OCI-LY1 (cell line): Measurements from ENCODE around the gene SELPLG.
A peak's percentile ranks its signal among the peaks of the same experiment; 100 is the strongest.

Source experiments
- H2AFZ ChIP-seq: fragments of 200-600 bp; sonication (generic), shearing (Covaris generic); 2 replicates; pipeline ENCODE4 v1.6.0; 2014; ENCODE audit warnings: antibody characterized with exemption, mild to moderate bottlenecking, low read length
- H3F3A ChIP-seq: fragments of 200-600 bp; sonication (generic), shearing (Covaris generic); 2 replicates; pipeline ENCODE4 v1.6.0; 2014; ENCODE audit warnings: mild to moderate bottlenecking, antibody characterized with exemption, low read length, moderate library complexity; ENCODE audit not compliant: insufficient read depth
- H3K27ac ChIP-seq: fragments of 200-600 bp; sonication (generic); 2 replicates; pipeline ENCODE4 v1.5.1; 2014; ENCODE audit warnings: low read length, mixed run types, mild to moderate bottlenecking, low read depth; ENCODE audit not compliant: poor library complexity, severe bottlenecking
- H3K27me3 ChIP-seq: fragments of 200-600 bp; sonication (generic); 2 replicates; pipeline ENCODE4 v1.6.0; 2014; ENCODE audit warnings: antibody characterized with exemption, mild to moderate bottlenecking, low read length, moderate library complexity; ENCODE audit not compliant: insufficient read depth
- H3K36me3 ChIP-seq: fragments of 200-600 bp; sonication (generic); 2 replicates; pipeline ENCODE4 v1.6.1; 2014; ENCODE audit warnings: mild to moderate bottlenecking, antibody characterized with exemption, low read length, moderate library complexity, mixed read lengths; ENCODE audit not compliant: insufficient read depth
- H3K4me1 ChIP-seq: fragments of 200-600 bp; sonication (generic); 2 replicates; pipeline ENCODE4 v1.5.1; 2014; ENCODE audit warnings: mild to moderate bottlenecking, low read length, moderate library complexity; ENCODE audit not compliant: insufficient read depth, severe bottlenecking
- H3K4me2 ChIP-seq: fragments of 200-600 bp; sonication (generic), shearing (Covaris generic); 2 replicates; pipeline ENCODE4 v1.6.1; 2014; ENCODE audit warnings: low read length
- H3K4me3 ChIP-seq: fragments of 200-600 bp; sonication (generic); 2 replicates; pipeline ENCODE4 v1.5.1; 2014; ENCODE audit warnings: low read length, low read depth, mild to moderate bottlenecking, mixed read lengths; ENCODE audit not compliant: poor library complexity, severe bottlenecking
- H3K79me2 ChIP-seq: fragments of 200-600 bp; shearing (Covaris generic); 2 replicates; pipeline ENCODE4 v1.6.1; 2016; ENCODE audit warnings: mixed run types, low read length, mixed read lengths; ENCODE audit not compliant: insufficient read depth
- H3K9ac ChIP-seq: fragments of 200-600 bp; sonication (generic), shearing (Covaris generic); 2 replicates; pipeline ENCODE4 v1.6.1; 2014; ENCODE audit warnings: mild to moderate bottlenecking, low read length, mixed read lengths
- H3K9me2 ChIP-seq: fragments of 200-600 bp; sonication (generic), shearing (Covaris generic); 2 replicates; pipeline ENCODE4 v1.6.1; 2014; ENCODE audit warnings: low read depth, mild to moderate bottlenecking, low read length, mixed read lengths
- H3K9me3 ChIP-seq: fragments of 200-600 bp; shearing (Covaris generic); 2 replicates; pipeline ENCODE4 v1.6.1; 2014; ENCODE audit warnings: low read length, mixed read lengths
- H4K20me1 ChIP-seq: fragments of 200-600 bp; sonication (generic), shearing (Covaris generic); 2 replicates; pipeline ENCODE4 v1.6.0; 2016; ENCODE audit warnings: mild to moderate bottlenecking, low read length; ENCODE audit not compliant: insufficient read depth
- EZH2 ChIP-seq: fragments of 200-600 bp; sonication (generic), shearing (Covaris generic); IDR thresholded peaks from 2 replicates; pipeline ENCODE4 v1.8.0; 2017; ENCODE audit warnings: borderline replicate concordance, mixed run types, mild to moderate bottlenecking, antibody characterized with exemption, low read length, moderate library complexity, mixed read lengths
- TF ChIP-seq, protein P1 (sequence below): fragments of 200-600 bp; sonication (generic), shearing (Covaris generic); IDR thresholded peaks from 2 replicates; pipeline ENCODE4 v1.5.1; 2017; ENCODE audit warnings: mild to moderate bottlenecking, antibody characterized with exemption, low read length, moderate library complexity, mixed read lengths

SELPLG gene

DNA sequence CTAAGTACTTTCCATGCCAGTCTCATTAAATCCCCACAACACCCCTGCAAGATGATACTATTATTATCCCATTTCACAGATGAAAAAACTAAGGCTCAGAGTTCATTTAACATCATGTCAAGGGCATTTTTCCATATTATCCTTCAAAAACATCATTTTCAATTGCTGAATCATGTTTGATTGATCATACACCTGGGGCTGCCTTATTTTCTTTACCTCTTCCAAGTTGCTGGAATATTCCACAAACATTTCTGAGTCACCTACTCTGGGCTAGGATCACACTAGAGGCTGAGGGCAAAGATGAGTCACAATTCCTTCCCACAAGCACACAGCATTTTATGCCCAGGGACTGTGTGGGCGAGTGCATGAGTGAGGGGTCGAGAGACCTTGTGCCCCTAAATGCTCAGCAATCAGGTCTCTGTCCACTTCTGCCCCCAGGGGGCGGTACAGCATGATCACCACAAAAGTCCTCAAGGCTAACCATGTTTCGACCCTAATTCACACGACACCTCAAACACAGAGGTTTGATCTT lies 21.7 kb downstream of the SELPLG start:
- H3K9ac ChIP-seq: no peak overlapping the region
- no peak overlapping the region for H2AFZ ChIP-seq
- no peaks in the 10 kb centered on the region for H3K27me3 ChIP-seq
- no peaks in the 10 kb centered on the region for H3K79me2 ChIP-seq
- no peaks in the 10 kb centered on the region for H3F3A ChIP-seq
- no peak for TF ChIP-seq EZH2
- TF ChIP-seq, protein P1, sequence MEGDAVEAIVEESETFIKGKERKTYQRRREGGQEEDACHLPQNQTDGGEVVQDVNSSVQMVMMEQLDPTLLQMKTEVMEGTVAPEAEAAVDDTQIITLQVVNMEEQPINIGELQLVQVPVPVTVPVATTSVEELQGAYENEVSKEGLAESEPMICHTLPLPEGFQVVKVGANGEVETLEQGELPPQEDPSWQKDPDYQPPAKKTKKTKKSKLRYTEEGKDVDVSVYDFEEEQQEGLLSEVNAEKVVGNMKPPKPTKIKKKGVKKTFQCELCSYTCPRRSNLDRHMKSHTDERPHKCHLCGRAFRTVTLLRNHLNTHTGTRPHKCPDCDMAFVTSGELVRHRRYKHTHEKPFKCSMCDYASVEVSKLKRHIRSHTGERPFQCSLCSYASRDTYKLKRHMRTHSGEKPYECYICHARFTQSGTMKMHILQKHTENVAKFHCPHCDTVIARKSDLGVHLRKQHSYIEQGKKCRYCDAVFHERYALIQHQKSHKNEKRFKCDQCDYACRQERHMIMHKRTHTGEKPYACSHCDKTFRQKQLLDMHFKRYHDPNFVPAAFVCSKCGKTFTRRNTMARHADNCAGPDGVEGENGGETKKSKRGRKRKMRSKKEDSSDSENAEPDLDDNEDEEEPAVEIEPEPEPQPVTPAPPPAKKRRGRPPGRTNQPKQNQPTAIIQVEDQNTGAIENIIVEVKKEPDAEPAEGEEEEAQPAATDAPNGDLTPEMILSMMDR: peak; percentile 51
- peaks cover 4% of the 10 kb centered on the region for H3K4me1 ChIP-seq
- H3K9me2 ChIP-seq: no peaks in the 10 kb centered on the region
- no peaks in the 10 kb centered on the region for H4K20me1 ChIP-seq
- no peak overlapping the region for H3K4me2 ChIP-seq
- peaks cover 4% of the 10 kb centered on the region; the same call in 1 of the 2 replicates for H3K9me3 ChIP-seq
- H3K4me3 ChIP-seq: no peak overlapping the region
- H3K27ac ChIP-seq: no peak overlapping the region
- no peaks in the 10 kb centered on the region; the same call in 1 of the 2 replicates for H3K36me3 ChIP-seq

DNA sequence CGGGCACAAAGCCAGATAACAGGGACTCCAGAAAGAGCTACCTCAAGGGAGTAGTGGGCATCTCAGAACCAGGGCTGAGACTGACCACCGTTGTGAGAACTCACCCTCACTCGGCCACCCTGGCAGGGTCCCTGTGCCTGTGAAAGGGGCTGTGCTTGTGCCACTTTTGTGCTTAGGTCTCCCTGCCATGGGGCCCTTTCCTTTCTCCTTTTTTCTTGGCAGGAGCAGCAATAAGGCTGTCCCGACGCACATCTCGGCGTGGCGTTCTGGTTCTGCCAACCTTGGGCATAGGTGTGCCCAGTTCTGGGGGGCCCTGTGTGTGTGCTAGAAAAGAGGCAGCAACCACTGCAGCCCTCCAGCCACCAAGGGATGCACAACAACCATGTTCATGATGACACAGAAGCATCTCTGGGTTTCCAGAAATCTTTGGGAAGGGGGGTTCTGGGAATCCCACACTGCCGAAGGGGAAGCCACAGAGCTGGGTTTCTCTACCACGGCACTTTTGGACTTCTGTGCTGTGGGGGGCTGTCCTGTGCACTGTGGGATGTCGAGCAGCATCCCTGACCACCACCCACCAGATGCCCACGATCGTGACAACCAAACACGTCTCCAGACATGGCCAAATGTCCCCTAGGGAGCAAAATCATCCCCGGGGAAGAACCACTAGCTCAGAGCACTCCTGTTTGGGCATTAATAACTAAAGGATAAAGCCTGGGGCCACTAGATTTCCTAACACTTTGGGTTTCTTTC lies 22.7 kb downstream of the SELPLG start:
- Histone ChIP-seq H3K4me1 (no peaks in the 10 kb centered on the region), H3K9ac (no peak overlapping the region), H2AFZ (no peak overlapping the region), H3K9me2 (no peaks in the 10 kb centered on the region), H3K79me2 (no peaks in the 10 kb centered on the region), H4K20me1 (no peaks in the 10 kb centered on the region), H3K27ac (no peak overlapping the region), H3K4me3 (no peak overlapping the region), H3K4me2 (no peak overlapping the region), H3F3A (no peaks in the 10 kb centered on the region), H3K9me3 (peaks cover 4% of the 10 kb centered on the region; the same call in 1 of the 2 replicates), H3K27me3 (no peaks in the 10 kb centered on the region), H3K36me3 (no peaks in the 10 kb centered on the region; the same call in 1 of the 2 replicates)
- TF ChIP-seq, protein P1: no peak
- no peak for TF ChIP-seq EZH2

DNA sequence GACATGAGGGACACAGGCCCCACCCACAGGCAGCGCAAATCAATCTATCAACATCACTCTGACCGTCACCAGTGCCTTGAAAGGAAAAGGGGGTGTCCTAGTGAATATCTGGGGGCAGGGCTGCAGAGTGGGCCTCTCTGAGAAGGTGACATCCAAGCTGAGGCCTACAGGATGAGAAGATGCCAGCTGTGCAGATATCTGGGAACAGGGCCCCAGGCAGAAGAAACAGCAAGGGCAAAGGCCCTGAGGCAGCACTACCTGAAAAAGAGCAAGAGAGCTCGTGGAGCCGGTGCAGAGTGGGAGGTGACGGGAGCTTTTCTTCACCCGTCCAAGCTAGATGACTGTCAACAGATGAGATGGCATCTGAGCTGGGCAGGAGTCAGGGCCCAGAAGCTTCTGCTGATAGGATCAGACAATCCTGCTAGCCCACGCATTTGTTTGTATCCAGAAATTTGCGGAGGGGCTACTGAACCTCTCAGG lies 23.3 kb downstream of the SELPLG start:
- no peak for TF ChIP-seq EZH2
- TF ChIP-seq, protein P1: no peak
- Histone ChIP-seq H4K20me1 (no peaks in the 10 kb centered on the region), H3K27me3 (no peaks in the 10 kb centered on the region), H3K4me1 (no peaks in the 10 kb centered on the region), H2AFZ (no peak overlapping the region), H3K27ac (no peak overlapping the region), H3K4me2 (no peak overlapping the region), H3F3A (no peaks in the 10 kb centered on the region), H3K4me3 (no peak overlapping the region), H3K36me3 (no peaks in the 10 kb centered on the region), H3K9me2 (no peaks in the 10 kb centered on the region), H3K9ac (no peak overlapping the region), H3K79me2 (no peaks in the 10 kb centered on the region), H3K9me3 (no peaks in the 10 kb centered on the region)
